H4 (cell line): ENCODE data around the gene HEATR5A. TPM values are rescaled to one million over a fixed set of nuclear protein-coding genes. Genes with fewer than 3 reads are reported as not detected.
"Not testable (repeated sequence)": the region's sequence is repeated elsewhere in the genome, so short reads cannot be mapped to it uniquely, and the experiment has no call there.

Source experiments
- DNase-seq: peaks from one replicate; pipeline ENCODE4 v3.0.0-alpha.2; 2015; ENCODE audit warnings: low spot score
- total RNA-seq: library from RNA; depleted of rRNA; stranded (reverse); fragments of >200 nt; shearing (Covaris generic); gene quantifications from 2 replicates; pipeline ENCODE4 v1.2.3, GENCODE V29; 2014

Gene HEATR5A
- total RNA-seq, 1 experiment from 2014 or later: 20.1 TPM

DNA sequence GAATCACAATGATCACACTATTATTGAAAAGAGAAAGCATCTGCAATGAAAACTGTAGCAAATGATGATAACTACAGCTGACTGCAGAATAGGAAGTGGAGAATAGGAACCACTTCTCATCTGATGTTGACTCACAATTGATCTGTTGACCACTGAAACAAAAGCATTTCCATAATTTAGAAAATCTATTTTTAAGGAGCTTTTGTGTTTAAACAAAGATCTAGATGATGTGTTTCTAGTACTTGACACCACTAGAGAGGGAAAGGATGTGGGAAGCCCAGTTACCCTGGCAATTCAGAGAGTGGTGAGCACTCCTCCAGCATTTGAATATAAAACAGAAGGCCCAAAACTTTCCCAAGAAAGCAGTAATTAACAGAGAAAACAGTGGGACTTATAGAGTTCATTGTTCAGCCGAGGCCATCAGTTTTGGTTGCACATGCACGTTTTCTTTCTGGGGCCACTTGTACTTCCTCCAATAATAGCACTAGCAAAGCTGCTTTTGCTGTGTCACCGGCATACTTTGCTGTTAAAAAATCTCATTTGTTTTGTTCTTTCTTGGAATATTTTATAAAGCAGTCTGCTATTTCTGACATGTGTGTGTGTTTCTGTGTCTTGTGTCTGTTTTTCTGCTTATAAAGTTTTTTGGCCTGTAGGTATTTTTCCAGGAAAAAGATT lies 136.6 kb downstream of the HEATR5A start:
- no peak for DNase-seq

- DNase-seq: no peak
Observed at GRCh38 chr14:31283153-31283552, 137.2 kb downstream of the HEATR5A start.

GRCh38 chr14:31280871-31281220 lies 139.5 kb downstream of the HEATR5A start:
- no peak for DNase-seq

- no peak for DNase-seq
Observed at GRCh38 chr14:31280132-31280870, 140.0 kb downstream of the HEATR5A start.

GRCh38 chr14:31278883-31279282 lies 141.5 kb downstream of the HEATR5A start:
- no peak for DNase-seq

DNA sequence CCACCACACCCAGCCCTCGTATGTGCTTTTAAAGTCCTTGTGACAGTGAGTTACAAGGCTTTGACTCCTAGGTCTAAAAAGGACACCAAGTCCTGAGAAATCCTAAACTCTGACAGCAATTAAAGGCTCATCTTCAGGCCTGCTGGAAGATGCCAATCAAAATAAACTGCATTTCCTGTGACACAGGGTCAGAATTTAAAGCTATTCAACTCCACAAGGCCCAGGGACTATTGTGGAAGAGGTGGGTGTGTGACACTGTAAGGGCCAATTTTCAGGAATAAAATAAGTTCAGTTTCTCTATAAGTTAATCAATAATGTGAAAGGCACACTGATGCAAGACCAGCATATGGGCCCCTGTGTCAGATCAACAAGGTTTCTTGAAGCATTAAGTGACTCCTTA lies 143.3 kb downstream of the HEATR5A start:
- no peak for DNase-seq

DNA sequence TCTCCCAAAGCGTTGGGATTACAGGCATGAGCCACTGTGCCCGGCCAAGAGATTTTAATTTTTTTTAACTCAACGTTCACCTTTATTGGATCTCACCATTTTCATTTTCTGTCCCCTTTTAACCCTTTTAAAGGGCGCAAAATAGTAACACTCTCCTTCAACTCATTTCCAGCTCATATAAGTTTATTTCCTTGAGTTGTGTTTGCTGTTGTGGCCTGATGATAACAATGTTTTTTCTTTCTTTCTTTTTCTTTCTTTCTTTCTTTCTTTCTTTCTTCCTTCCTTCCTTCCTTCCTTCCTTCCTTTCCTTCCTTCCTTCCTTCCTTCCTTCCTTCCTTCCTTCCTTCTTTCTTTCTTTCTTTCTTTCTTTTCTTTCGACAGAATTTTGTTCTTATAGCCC lies 143.9 kb downstream of the HEATR5A start:
- not testable (repeated sequence) for DNase-seq

DNA sequence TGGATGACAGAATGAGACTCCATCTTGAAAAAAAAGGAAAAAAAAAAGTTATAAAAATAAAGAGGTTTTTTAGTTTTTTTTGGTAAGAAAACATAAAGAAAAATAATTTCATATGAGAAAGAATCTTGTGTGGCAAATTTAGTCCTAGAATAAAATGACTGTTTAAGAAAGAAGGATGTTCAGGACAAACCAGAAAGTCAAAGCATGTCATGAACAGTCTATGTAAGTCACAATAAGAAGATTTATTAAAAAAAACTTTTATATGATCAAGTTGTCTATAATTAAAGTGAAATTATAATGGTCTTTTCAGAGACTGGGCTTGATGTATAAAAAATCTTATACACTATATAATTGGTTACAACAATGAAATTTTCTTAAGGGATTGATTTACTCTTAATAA lies 144.6 kb downstream of the HEATR5A start:
- no peak for DNase-seq

GRCh38 chr14:31271648-31272047 lies 148.7 kb downstream of the HEATR5A start:
- DNase-seq: no peak

GRCh38 chr14:31270196-31270772 lies 150.1 kb downstream of the HEATR5A start:
- no peak for DNase-seq

- no peak for DNase-seq
Observed at GRCh38 chr14:31269634-31270195, 150.6 kb downstream of the HEATR5A start.

DNA sequence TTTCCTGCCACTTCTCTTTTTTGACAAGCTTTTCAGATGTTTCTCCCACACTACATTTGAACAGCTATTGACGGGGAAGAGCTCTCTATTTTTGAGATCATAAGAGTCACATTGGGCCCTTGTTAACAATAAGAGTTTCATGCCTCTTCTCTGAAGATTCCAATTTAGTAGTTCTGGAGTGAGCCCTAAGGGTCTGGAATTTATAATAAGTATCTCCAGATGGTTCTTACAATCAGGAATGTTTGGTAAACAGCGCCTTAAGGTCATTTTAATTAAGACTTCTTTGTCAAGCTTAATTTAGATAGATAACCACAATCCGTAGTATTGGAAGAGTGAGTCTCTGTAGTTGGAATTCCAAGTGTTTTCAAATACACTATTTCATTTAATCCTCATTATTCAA lies 152.1 kb downstream of the HEATR5A start:
- DNase-seq: no peak

DNA sequence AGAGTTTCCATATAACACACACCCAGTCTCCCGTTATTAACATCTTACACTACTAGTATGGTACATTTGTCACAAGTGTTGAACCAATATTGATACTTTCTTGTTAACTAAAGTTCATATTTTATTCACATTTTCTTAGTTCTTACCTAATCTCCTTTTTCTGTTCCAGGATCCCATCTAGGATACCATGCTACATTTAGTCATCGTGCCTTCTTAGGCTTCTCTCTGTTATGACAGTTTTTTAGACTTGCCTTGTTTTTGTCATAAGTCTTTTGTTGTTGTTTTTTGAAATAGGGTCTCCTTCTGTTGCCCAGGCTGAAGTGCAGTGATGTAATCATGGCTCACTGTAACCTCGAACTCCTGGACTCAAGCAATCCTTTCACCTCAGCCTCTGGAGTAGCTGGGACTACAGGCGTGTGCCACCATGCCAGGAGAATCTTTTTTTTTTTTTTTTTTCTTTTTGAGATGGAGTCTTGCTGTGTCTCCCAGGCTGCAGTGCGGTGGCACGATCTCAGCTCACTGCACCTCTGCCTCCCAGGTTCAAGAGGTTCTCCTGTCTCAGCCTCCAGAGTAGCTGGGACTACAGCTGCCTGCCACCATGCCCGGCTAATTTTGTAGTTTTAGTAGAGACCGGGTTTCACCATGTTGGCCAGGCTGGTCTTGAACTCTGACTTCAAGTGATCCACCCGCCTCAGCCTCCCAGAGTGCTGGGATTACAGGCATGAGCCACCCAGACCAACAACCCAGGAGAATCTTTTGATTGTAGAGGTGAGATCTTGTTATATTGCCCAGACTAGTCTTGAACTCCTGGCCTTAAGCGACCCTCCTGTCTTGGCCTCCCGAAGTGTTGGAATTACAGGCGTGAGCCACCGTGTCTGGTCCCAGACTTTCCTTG lies 153.7 kb downstream of the HEATR5A start:
- DNase-seq: no peak

GRCh38 chr14:31265701-31266398 lies 154.5 kb downstream of the HEATR5A start:
- no peak for DNase-seq

DNA sequence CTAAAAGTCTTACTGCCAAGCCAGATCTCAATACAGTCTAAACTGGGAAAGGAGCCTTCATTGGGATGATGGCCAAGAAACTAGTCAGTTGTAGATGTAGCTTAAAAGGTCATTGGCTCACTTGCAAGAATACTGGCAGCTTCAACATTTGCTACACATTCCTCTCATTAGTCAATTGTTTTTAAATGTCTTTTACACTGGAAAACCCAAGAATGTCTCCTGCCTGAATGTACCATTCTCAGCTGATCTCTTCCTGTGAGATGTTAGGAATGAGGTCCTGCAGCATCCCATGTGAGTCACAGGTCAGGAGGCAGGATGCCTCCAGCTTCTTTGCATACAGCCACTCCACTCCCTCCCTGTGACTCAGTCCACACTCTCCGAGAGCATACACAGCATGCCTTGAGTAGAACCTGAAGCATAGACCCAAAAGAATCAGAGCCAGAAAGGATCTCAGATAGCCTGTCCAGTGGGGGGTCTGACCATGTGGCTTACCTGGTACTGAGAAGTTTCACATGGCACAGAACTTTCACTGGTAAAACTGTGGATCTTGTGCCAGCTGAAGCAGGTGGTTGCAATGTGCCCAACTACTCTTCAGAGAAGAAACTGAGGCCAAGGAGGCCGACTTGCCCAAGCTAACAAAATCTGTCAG lies 156.7 kb downstream of the HEATR5A start:
- DNase-seq: peak; percentile 59

DNA sequence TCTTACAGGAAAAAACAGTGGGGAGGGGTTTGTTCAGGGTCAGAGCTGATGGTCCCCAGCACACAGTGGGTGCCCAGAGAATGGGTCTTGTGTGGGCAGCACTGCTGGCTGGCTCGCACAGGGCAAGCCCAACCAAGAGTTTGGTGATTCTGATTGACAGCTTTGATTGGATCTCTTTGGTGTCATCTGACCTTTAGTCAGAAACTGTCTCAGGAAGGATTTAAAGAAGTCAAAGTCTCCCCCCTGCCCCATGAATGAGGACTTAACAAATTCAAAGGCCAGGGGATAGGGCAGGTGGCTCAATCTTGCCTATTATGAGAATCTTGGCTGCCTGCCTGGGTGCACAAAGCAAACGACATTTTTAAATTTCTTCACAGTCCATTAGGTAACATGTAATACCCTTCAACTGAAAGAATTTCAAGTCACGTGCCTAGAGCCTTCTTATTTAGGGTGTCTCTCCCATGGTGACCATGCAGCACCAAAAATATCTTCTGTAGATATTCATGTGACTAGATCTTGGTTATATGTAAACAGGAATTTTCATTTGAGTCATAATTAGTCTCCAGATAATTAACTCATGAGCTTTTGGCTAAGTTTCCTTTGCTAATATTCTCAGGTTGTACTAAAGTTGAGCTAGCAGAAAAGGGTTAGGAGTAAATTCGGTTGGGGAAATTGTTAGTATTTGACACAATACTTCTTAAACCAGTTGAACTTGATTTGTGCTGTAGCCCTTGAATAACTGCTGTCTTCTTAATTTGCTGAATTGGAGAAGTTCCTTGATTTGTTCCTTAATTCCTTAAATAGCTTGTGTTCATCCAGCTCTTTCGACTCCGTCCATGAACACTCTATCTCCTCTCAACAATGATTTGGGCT lies 158.3 kb downstream of the HEATR5A start:
- DNase-seq: no peak

DNA sequence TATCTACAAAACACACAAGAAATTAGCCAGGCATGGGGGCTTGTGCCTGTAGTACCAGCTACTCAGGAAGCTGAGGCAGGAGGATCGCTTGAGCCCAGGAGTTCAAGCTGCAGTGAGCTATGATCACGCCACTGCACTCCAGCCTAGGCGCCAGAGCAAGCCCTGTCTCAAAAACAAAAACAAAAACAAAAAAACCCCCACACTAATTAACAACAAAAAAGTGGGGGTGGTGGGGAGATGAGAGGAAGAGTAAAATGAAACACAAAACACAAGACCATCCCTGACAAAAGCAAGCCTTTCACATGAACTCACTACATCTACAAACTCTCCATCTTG lies 158.9 kb downstream of the HEATR5A start:
- no peak for DNase-seq

GRCh38 chr14:31259040-31259435 lies 161.3 kb downstream of the HEATR5A start:
- DNase-seq: not testable (repeated sequence)

DNA sequence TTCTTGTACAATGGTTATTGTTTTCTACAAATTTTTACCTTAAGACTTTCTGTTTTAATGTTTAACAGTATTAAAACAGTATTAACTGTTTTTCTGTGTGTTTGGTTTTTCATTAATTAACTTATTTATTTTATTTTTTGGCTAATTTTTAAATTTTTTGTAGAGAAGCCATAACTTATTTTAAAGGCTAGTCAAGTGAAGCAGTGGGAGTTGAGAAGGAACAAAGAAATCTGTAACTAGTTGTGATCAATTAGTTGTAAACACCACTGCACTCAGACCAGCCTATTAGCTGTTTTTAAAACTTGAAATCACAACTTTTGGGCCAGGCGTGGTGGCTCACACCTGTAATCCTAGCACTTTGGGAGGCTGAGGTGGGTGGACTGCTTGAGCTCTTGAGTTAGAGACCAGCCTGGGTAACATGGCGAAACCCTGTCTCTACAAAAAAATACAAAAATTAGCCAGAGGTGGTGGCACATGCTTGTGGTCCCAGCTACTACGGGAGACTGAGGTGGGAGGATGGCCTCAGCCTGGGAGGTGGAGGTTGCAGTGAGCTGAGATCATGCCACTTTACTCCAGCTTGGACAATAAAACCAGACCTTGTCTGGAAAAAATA lies 161.8 kb downstream of the HEATR5A start:
- DNase-seq: no peak
